HEK293 (cell line): ENCODE measurements around the gene CBX7.

Source experiments
- KLF10 ChIP-seq: fragments of 450-650 bp; IDR thresholded peaks from 2 replicates; pipeline ENCODE4 v1.5.1; 2018; ENCODE audit warnings: missing biosample characterization, mild to moderate bottlenecking, missing genetic modification characterization
- SCRT2 ChIP-seq: fragments of 450-650 bp; formaldehyde crosslinking; IDR thresholded peaks from 2 replicates; pipeline ENCODE4 v1.5.1; 2016; ENCODE audit warnings: missing biosample characterization, missing genetic modification characterization
- SP2 ChIP-seq: fragments of 450-650 bp; formaldehyde crosslinking; IDR thresholded peaks from 2 replicates; pipeline ENCODE4 v1.5.1; 2016; ENCODE audit warnings: missing biosample characterization, missing genetic modification characterization
- YY1 ChIP-seq: fragments of 450-650 bp; formaldehyde crosslinking; IDR thresholded peaks from 2 replicates; pipeline ENCODE4 v1.5.1; 2018; ENCODE audit warnings: missing biosample characterization, missing genetic modification characterization
- YY2 ChIP-seq: fragments of 450-650 bp; formaldehyde crosslinking; IDR thresholded peaks from 2 replicates; pipeline ENCODE4 v1.5.1; 2016; ENCODE audit warnings: missing biosample characterization, missing genetic modification characterization
- ZNF510 ChIP-seq: fragments of 450-650 bp; formaldehyde crosslinking; IDR thresholded peaks from 2 replicates; pipeline ENCODE4 v1.5.1; 2018; ENCODE audit warnings: mild to moderate bottlenecking, missing genetic modification characterization, missing biosample characterization; ENCODE audit not compliant: insufficient replicate concordance
- ZNF558 ChIP-seq: fragments of 450-650 bp; formaldehyde crosslinking; IDR thresholded peaks from 2 replicates; pipeline ENCODE4 v1.5.1; 2016; ENCODE audit warnings: missing biosample characterization, missing genetic modification characterization
- ZNF621 ChIP-seq: fragments of 450-650 bp; formaldehyde crosslinking; IDR thresholded peaks from 2 replicates; pipeline ENCODE4 v1.5.1; 2017; ENCODE audit warnings: missing biosample characterization, missing genetic modification characterization
- ZNF768 ChIP-seq: fragments of 450-650 bp; formaldehyde crosslinking; IDR thresholded peaks from 2 replicates; pipeline ENCODE4 v1.5.1; 2018; ENCODE audit warnings: missing biosample characterization, mild to moderate bottlenecking, missing genetic modification characterization
- ZSCAN30 ChIP-seq: fragments of 450-650 bp; IDR thresholded peaks from 2 replicates; pipeline ENCODE4 v1.5.1; 2018; ENCODE audit warnings: missing biosample characterization, mild to moderate bottlenecking, missing genetic modification characterization, moderate library complexity
- TF ChIP-seq, protein P1 (sequence below): fragments of 450-650 bp; formaldehyde crosslinking; IDR thresholded peaks from 2 replicates; pipeline ENCODE4 v1.5.1; 2016; ENCODE audit warnings: missing biosample characterization, missing genetic modification characterization

DNA sequence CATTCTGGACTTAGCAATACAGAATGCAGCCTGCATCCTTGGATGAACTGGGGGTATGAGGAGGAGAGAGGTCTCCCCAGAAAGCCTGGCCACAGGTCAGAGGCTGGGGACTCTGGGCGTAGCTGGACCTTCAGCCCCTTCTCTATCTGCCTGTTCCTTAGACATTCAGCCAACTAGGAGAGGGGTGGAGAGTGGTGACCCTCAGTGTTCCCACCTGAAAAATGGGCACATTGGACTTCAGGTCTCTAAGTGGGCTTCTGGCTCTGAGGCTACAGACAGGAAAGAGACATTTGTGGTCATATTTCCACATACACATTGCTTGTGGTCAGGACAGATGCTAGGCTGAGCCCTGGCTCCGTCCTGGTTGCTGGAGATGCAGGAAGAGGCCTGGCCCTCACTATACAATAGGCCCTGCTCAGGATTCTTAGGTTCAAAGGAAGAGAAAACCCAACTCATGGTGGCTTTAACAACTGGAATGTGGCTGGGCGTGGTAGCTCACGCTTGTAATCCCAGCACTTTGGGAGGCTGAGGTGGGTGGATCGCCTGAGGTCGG lies 30.1 kb upstream of the CBX7 start:
- no peak for TF ChIP-seq ZNF558 (tag by site-specific recombination)
- no peak for TF ChIP-seq YY2 (tag by site-specific recombination)
- no peak for TF ChIP-seq ZNF510 (tag by site-specific recombination)
- no peak for TF ChIP-seq SP2
- TF ChIP-seq SCRT2: no peak
- no peak for TF ChIP-seq KLF10 (tag by site-specific recombination)
- TF ChIP-seq, protein P1, sequence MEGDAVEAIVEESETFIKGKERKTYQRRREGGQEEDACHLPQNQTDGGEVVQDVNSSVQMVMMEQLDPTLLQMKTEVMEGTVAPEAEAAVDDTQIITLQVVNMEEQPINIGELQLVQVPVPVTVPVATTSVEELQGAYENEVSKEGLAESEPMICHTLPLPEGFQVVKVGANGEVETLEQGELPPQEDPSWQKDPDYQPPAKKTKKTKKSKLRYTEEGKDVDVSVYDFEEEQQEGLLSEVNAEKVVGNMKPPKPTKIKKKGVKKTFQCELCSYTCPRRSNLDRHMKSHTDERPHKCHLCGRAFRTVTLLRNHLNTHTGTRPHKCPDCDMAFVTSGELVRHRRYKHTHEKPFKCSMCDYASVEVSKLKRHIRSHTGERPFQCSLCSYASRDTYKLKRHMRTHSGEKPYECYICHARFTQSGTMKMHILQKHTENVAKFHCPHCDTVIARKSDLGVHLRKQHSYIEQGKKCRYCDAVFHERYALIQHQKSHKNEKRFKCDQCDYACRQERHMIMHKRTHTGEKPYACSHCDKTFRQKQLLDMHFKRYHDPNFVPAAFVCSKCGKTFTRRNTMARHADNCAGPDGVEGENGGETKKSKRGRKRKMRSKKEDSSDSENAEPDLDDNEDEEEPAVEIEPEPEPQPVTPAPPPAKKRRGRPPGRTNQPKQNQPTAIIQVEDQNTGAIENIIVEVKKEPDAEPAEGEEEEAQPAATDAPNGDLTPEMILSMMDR (tag by site-specific recombination): no peak
- no peak for TF ChIP-seq ZNF621
- TF ChIP-seq YY1: no peak
- TF ChIP-seq ZSCAN30 (tag by site-specific recombination): no peak
- TF ChIP-seq ZNF768 (tag by site-specific recombination): no peak
